ENCODE data around the gene RTP5. TPM values are rescaled to one million over a fixed set of nuclear protein-coding genes. Genes with fewer than 3 reads are reported as not detected.

RTP5 gene
- total RNA-seq, 1 donor from 2014 or later: not detected

DNA sequence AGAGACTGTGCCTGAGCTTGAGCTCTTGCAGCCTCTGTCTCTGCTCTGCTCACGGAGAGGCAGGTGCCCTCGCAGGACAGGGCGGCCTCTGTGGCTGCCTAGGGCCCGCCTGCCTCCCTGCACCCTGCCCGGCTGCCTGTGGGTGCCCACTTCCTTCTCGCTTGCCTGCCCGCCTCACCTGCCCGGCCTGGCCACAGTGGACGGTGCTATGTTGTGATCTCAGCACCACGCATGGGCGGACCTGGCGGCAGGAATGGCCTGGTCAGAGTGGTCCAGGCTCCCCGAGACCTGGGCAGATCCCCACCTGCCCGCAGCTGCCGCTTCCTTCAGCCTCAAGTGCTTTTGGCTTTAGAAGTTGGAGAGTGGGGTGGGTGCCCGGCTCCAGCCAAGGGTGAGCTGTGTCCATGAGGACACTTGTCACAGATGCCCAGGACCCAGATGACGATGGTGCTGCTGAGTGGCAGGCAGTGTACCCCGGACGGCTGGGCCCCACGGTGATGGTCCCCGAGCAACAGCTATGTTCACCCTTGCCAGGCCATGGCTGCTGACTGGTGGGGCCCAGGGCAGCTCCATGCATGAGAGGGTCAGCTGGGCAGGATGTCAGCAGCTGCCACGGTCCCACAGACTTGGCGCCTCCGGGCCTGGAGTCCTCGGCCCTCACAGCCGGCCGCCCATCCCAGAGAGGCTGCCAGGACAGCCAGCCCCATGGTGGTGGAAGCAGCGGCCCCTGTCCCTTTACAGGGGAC, 25.3 kb downstream of the RTP5 start:
- Mint-ChIP-seq H3K9me3 (no peaks in the 10 kb centered on the region), H3K36me3 (ENCODE audit: low read depth) (peaks cover 2% of the 10 kb centered on the region), H3K27ac (no peak overlapping the region), H3K4me1 (ENCODE audit: low read depth) (no peaks in the 10 kb centered on the region), H3K4me3 (no peak overlapping the region), H3K27me3 (ENCODE audit: insufficient read depth) (peaks cover 2% of the 10 kb centered on the region)
- no peak for DNase-seq (ENCODE audit: low spot score)
- intact Hi-C loops (cut with micrococcal nuclease): no loop called here

- Mint-ChIP-seq H3K27ac (peak overlapping the region; percentile 74), H3K9me3 (no peaks in the 10 kb centered on the region), H3K4me1 (ENCODE audit: low read depth) (no peaks in the 10 kb centered on the region), H3K27me3 (ENCODE audit: insufficient read depth) (peaks cover 2% of the 10 kb centered on the region), H3K4me3 (no peak overlapping the region), H3K36me3 (ENCODE audit: low read depth) (peaks cover 2% of the 10 kb centered on the region)
- intact Hi-C loops (cut with micrococcal nuclease): no loop called here
- DNase-seq (ENCODE audit: low spot score): no peak
Measured at GRCh38 chr2:241895427-241895711, 25.8 kb downstream of the RTP5 start.

- peak overlapping the region; percentile 50 for H3K4me3 Mint-ChIP-seq
- H3K9me3 Mint-ChIP-seq: no peaks in the 10 kb centered on the region
- H3K4me1 Mint-ChIP-seq (ENCODE audit: low read depth): no peaks in the 10 kb centered on the region
- intact Hi-C loops (cut with micrococcal nuclease): no loop called here
- peak overlapping the region; percentile 93 for H3K27ac Mint-ChIP-seq
- H3K27me3 Mint-ChIP-seq (ENCODE audit: insufficient read depth): peaks cover 2% of the 10 kb centered on the region
- peaks cover 2% of the 10 kb centered on the region for H3K36me3 Mint-ChIP-seq (ENCODE audit: low read depth)
- DNase-seq (ENCODE audit: low spot score): no peak
Measured at GRCh38 chr2:241895712-241896641, 26.4 kb downstream of the RTP5 start.

GRCh38 chr2:241896746-241897201, 27.2 kb downstream of the RTP5 start:
- DNase-seq (ENCODE audit: low spot score): no peak
- H3K4me1 Mint-ChIP-seq (ENCODE audit: low read depth): no peaks in the 10 kb centered on the region
- H3K4me3 Mint-ChIP-seq: no peak overlapping the region
- H3K27me3 Mint-ChIP-seq (ENCODE audit: insufficient read depth): peaks cover 2% of the 10 kb centered on the region
- no peaks in the 10 kb centered on the region for H3K9me3 Mint-ChIP-seq
- H3K27ac Mint-ChIP-seq: peak overlapping the region; percentile 80
- H3K36me3 Mint-ChIP-seq (ENCODE audit: low read depth): peaks cover 2% of the 10 kb centered on the region
- intact Hi-C loops (cut with micrococcal nuclease): no loop called here

DNA sequence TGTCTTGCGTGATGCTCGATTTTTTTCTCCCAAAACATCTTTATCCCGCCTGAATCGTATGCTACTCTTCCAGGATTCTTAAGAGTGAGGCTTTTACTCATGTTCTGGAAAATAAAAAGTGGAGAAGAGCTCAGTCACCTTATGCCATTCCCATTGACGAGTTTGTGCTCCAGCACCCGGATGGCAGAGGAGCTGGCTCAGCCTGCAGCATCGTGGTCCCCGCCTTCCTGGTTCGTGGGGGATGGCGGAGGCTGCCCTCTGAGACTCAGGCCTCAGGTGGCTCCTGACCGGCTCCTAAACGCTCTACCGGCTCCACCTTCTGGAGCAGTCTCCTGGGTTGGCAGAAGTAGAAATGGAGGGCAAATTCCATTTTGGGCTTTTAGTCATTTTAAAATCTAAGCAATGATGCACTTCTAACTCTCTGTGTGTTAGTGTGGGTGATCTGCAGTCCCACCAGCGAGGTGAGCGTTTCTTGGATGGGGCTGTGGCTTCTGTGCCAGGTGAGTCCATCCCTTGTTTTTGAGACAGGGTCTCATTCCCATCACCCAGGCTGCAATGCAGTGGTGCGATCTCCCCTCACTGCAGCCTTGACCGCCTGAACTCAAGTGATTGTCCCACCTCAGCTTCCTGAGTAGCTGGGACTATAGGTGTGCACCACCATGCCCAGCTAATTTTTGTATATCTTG, 27.8 kb downstream of the RTP5 start:
- peaks cover 2% of the 10 kb centered on the region for H3K36me3 Mint-ChIP-seq (ENCODE audit: low read depth)
- peak overlapping the region; percentile 7 for H3K4me3 Mint-ChIP-seq
- intact Hi-C loops (cut with micrococcal nuclease): no loop called here
- no peaks in the 10 kb centered on the region for H3K9me3 Mint-ChIP-seq
- H3K4me1 Mint-ChIP-seq (ENCODE audit: low read depth): no peaks in the 10 kb centered on the region
- no peak for DNase-seq (ENCODE audit: low spot score)
- H3K27me3 Mint-ChIP-seq (ENCODE audit: insufficient read depth): peaks cover 3% of the 10 kb centered on the region
- peak overlapping the region; percentile 80 for H3K27ac Mint-ChIP-seq

- Mint-ChIP-seq H3K4me1 (ENCODE audit: low read depth) (no peaks in the 10 kb centered on the region), H3K4me3 (no peak overlapping the region), H3K27ac (no peak overlapping the region), H3K9me3 (no peaks in the 10 kb centered on the region), H3K36me3 (ENCODE audit: low read depth) (peaks cover 2% of the 10 kb centered on the region), H3K27me3 (ENCODE audit: insufficient read depth) (peaks cover 3% of the 10 kb centered on the region)
- no peak for DNase-seq (ENCODE audit: low spot score)
- intact Hi-C loops (cut with micrococcal nuclease): no loop called here
Measured at GRCh38 chr2:241898463-241899270, 29.1 kb downstream of the RTP5 start.

DNA sequence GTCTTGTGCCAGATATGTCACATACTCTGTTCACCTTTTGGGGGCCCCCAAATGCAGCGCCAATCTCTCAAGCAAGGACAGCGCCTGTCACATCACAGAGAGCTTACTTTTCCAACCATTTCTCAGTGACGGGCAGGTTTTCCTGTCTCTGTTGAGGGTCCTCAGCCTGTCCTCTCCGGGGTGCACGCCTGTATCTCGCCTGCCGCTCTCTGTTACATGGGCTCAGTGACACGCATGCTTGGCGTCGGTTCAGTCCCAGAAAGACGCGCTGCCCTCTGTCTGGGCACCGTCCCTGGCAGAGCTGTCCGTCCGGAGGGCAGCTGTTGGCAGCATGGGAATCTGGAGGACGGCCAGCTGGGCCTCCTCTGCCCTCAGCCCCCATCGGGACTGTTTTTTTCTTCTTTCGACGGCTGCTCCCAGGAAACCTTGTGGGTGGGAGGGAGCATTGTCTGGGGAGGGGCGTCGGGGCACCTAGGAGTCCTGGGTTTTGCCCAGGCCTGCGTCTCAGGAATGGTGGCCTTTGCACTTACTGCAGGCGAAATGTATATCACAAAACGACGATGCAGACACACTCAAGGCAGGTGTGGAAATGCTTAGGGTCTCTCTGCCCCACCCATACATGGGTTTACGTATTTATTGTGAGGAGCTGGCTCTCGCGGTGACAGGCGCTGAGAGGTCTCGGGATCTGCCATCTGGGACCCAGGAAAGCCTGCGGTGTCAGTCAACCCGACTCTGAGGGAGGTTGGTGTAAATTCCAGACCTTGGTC, 30.9 kb downstream of the RTP5 start:
- Mint-ChIP-seq H3K27me3 (ENCODE audit: insufficient read depth) (peaks cover 3% of the 10 kb centered on the region), H3K9me3 (no peaks in the 10 kb centered on the region), H3K4me3 (no peak overlapping the region), H3K36me3 (ENCODE audit: low read depth) (peaks cover 2% of the 10 kb centered on the region), H3K4me1 (ENCODE audit: low read depth) (no peaks in the 10 kb centered on the region), H3K27ac (no peak overlapping the region)
- intact Hi-C loops (cut with micrococcal nuclease): no loop called here
- no peak for DNase-seq (ENCODE audit: low spot score)

GRCh38 chr2:241901018-241901380, 31.5 kb downstream of the RTP5 start:
- Mint-ChIP-seq H3K4me1 (ENCODE audit: low read depth) (no peaks in the 10 kb centered on the region), H3K27ac (no peak overlapping the region), H3K4me3 (no peak overlapping the region), H3K36me3 (ENCODE audit: low read depth) (peaks cover 2% of the 10 kb centered on the region), H3K27me3 (ENCODE audit: insufficient read depth) (peaks cover 3% of the 10 kb centered on the region), H3K9me3 (no peaks in the 10 kb centered on the region)
- DNase-seq (ENCODE audit: low spot score): no peak
- intact Hi-C loops (cut with micrococcal nuclease): no loop called here

DNA sequence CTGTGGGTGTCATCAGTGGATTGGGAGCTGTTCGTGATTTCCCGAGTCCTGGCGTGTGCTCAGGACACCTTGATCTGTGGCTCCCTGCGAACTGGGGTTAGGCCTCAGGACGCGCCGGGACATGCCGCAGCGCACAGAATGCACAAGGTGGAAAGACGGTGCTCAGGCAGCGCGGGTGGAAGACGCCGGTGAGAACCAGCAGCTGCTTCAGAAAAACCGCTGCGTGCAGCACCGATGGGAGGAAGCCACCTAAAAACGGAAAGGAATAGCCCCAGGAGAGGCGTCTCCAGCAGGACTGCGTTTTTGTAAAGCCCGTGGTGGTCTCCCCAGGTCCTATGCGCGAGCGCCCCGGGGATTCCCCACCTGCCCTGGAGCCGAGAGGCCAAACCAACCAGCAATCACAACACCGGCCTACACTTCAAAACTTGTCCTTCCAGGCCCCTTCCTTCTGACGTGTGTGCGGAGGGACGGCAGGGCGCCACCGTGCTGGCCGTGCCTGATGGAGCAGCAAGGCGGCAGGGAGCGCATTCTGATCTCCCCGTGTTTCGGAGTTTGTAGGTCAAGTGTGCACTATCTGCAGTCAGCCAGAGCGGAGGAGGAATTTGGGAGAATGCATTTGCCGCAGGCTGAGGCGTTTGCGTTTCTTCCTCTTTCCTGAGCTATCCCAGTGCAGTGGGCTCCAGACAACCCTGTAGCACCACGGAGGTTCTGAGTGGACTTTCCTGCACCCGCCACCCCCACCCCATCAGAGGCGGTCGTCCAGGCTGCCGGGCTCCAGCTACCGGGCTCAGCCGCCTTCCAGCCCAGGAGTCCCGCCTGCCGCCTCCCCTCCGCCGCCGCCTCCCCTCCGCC, 32.2 kb downstream of the RTP5 start:
- Mint-ChIP-seq H3K27me3 (ENCODE audit: insufficient read depth) (peaks cover 1% of the 10 kb centered on the region), H3K36me3 (ENCODE audit: low read depth) (no peaks in the 10 kb centered on the region), H3K9me3 (no peaks in the 10 kb centered on the region), H3K27ac (no peak overlapping the region), H3K4me3 (no peak overlapping the region), H3K4me1 (ENCODE audit: low read depth) (no peaks in the 10 kb centered on the region)
- intact Hi-C loops (cut with micrococcal nuclease): no loop called here
- no peak for DNase-seq (ENCODE audit: low spot score)

DNA sequence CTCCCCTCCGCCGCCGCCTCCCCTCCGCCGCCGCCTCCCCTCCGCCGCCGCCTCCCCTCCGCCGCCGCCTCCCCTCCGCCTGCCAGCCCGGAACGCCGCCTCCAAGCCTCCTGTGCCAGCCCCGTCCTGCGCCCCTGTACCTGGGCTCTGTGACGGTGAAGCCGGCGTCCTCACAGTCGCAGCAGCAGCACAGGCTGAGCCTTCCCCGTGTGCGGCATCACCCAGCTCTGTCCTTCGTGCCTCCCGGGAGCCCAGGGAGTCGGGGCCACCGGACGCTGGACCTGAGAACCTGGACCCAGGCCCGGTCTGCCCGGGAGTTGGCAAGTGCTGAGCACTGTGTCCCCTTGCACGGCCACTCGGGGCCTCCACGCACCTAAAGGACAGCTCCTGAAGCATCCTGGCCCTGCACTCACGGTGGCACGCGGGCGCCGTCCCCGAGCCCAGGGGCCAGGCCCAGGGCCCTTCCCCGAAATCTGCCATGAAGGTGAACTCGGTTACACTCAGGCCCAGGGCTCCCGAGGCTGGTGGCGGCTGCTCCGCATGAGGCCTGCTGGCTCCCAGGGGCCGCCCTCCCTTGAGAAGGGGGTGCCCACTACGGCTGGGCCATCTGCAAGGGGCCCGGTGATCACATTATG, 32.9 kb downstream of the RTP5 start:
- H3K27ac Mint-ChIP-seq: no peak overlapping the region
- intact Hi-C loops (cut with micrococcal nuclease): no loop called here
- no peaks in the 10 kb centered on the region for H3K4me1 Mint-ChIP-seq (ENCODE audit: low read depth)
- no peak overlapping the region for H3K4me3 Mint-ChIP-seq
- H3K9me3 Mint-ChIP-seq: no peaks in the 10 kb centered on the region
- DNase-seq (ENCODE audit: low spot score): no peak
- H3K36me3 Mint-ChIP-seq (ENCODE audit: low read depth): no peaks in the 10 kb centered on the region
- peaks cover 1% of the 10 kb centered on the region for H3K27me3 Mint-ChIP-seq (ENCODE audit: insufficient read depth)
